Prostate gland (tissue), 2 donors: ENCODE data around the gene STK10. TPM values are rescaled to one million over a fixed set of nuclear protein-coding genes. Genes with fewer than 3 reads are reported as not detected.

ENCODE experiments used
- DNase-seq: peaks from one replicate; pipeline ENCODE4 v3.0.0-alpha.2; 2019; ENCODE audit warnings: low spot score
- H3K27ac ChIP-seq, 2 donors: fragments of 200-600 bp; sonication (generic); 2 replicates each; pipeline ENCODE4 v1.5.1; 2017 to 2019
- H3K27me3 ChIP-seq: fragments of 200-600 bp; sonication (generic); replicated peaks from 2 replicates; pipeline ENCODE4 v1.5.1; 2019; ENCODE audit not compliant: insufficient read depth
- H3K36me3 ChIP-seq, 2 donors: fragments of 200-600 bp; sonication (generic); 1 replicate in 1 of 2; 2 replicates in 1 of 2; pipeline versions ENCODE4 v1.5.1 to v1.8.1; 2017 to 2019
- H3K4me1 ChIP-seq: fragments of 200-600 bp; sonication (generic); replicated peaks from 2 replicates; pipeline ENCODE4 v1.5.1; 2019
- H3K4me3 ChIP-seq, 2 donors: fragments of 200-600 bp; sonication (generic); 2 replicates each; pipeline ENCODE4 v1.5.1; 2017 to 2019
- H3K9me3 ChIP-seq: fragments of 200-600 bp; sonication (generic); 2 replicates; pipeline ENCODE4 v1.5.1; 2017
- CTCF ChIP-seq, 4 experiments: fragments of 200-600 bp in 2 of 4; fragments of 450-650 bp in 2 of 4; sonication (generic) in 2 of 4; IDR thresholded peaks; 1 replicate in 3 of 4; 2 replicates in 1 of 4; pipeline ENCODE4 v1.5.1; 2016 to 2019; ENCODE audit warnings: antibody characterized with exemption in 4 of 4, mild to moderate bottlenecking in 2 of 4, moderate library complexity in 2 of 4
- POLR2A ChIP-seq: fragments of 450-650 bp; IDR thresholded peaks from one replicate; pipeline ENCODE4 v1.6.1; 2016; ENCODE audit warnings: antibody characterized with exemption, mild to moderate bottlenecking
- POLR2AphosphoS5 ChIP-seq: sonication (generic); formaldehyde crosslinking; IDR thresholded peaks from one replicate; pipeline ENCODE4 v1.6.1; 2017; ENCODE audit warnings: antibody characterized with exemption
- WGBS: methylation state at CpG from one replicate; pipeline ENCODE4 v1.1.5; 2018; 5-methylcytosine and 5-hydroxymethylcytosine counted together
- intact Hi-C: fragments of 100-400 bp; cut with DNase I; formaldehyde crosslinking; loops from one replicate; pipeline ENCODE4 v1.14.2; 2022
- total RNA-seq, 2 donors: library from RNA; depleted of rRNA; stranded (reverse); fragments of >200 nt; gene quantifications; one replicate each; pipeline ENCODE4 v1.1.0, GENCODE V29; 2016

The STK10 gene
- total RNA-seq, 2 donors from 2014 or later, result 4.6 to 73.3 TPM

DNA sequence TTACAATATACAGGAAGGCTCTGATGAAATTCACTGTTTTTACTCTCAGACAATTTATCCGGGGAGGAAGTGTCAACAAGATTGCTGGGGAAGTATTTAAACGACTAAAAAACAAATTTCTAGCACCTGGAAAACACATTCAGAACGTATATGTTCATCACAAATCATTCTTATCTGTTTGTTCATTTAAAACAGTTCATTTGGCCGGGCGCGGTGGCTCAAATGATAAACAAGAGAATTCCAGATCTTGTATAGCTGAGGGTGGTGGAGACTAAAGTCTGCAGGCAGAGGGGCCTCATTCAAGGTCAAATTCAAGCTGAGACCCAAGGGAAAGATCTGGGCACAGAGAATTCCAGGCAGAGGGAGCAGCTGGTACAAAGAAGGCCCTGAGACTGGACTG lies 90.0 kb downstream of the STK10 start:
- DNase-seq, result no peak
- H3K4me3 ChIP-seq, result no peak overlapping the region
- no peak overlapping the region for H3K27ac ChIP-seq
- H3K36me3 ChIP-seq, result no peaks in the 10 kb centered on the region
- no peaks in the 10 kb centered on the region for H3K9me3 ChIP-seq
- 76% methylated on average over 6 of the region's 6 CpGs for WGBS
- intact Hi-C loops, result no loop called here
- no peaks in the 10 kb centered on the region for H3K4me1 ChIP-seq
- TF ChIP-seq POLR2AphosphoS5, result no peak
- no peak for TF ChIP-seq CTCF (IDR thresholded peaks at IDR 0.05)
- no peak for TF ChIP-seq POLR2A
- no peaks in the 10 kb centered on the region for H3K27me3 ChIP-seq

DNA sequence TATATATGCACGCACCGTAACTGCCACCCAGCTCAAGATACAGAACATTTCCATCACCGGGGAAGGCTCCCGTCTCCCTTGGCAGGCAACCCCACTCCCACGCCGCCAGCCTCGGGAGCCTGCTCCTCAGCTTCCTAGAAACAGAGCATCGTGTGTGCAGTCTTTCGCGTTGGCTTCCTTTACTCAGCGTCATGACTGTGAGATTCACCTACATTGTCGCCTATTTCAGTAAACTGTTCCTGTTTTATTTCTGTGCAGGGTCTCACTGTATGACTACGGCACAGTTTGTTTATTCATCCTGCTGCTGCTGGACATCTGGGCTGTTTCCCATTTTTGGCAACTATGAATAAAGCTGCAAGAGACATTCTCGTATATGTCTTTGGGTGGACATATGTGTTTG lies 90.7 kb downstream of the STK10 start:
- Histone ChIP-seq H3K4me3 (no peak overlapping the region), H3K27ac (no peak overlapping the region), H3K9me3 (no peaks in the 10 kb centered on the region), H3K27me3 (no peaks in the 10 kb centered on the region), H3K36me3 (no peaks in the 10 kb centered on the region), H3K4me1 (no peaks in the 10 kb centered on the region)
- intact Hi-C loops, result no loop called here
- no peak for DNase-seq
- TF ChIP-seq POLR2A (no peak), POLR2AphosphoS5 (no peak)
- WGBS, result 67% methylated on average over 14 of the region's 14 CpGs

- WGBS, result 89% methylated on average over 21 of the region's 21 CpGs
Observed at GRCh38 chr5:172096207-172096940, 91.7 kb downstream of the STK10 start.

DNA sequence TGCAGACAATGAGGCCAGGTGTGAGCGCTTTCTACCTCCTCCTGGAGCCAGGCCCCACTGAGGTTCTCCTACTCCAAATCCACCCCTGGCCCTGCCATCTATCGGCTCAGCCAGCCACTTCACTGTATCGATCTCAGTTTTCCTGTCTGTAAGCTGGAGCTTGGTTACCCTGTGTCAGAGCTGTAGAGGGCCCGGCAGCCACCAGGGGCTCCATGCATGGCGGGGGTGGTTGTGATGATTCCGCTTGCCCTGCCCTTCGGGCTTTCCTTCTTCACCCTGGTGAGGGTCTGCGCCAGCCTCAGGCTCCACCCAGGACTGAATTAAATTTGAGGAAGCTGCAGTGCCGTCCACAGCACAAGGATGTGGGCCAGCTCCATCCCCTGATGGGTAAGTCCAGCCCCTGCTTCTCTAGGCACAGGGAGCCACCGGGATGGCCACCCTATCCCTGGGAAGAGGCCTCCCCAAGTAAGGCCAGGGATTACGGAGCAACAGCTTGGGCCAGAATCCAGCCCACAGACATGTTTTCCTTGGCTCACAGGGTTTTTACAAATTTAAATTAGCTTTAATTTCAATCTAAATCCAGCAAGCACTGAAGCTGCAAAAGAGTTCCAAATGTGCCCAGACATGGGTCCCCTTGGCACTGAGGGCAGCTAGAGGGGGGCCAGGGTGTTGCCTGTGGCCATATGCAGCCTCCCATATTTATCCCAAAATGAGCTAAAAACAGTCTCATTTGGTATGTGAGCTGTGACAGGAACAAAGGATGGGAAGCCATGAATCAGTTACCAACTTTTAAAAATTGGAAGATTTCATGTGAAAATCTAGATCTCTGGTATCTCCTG lies 92.4 kb downstream of the STK10 start:
- Histone ChIP-seq H3K4me1 (no peaks in the 10 kb centered on the region), H3K27me3 (no peaks in the 10 kb centered on the region), H3K4me3 (no peak overlapping the region), H3K9me3 (no peaks in the 10 kb centered on the region), H3K27ac (no peak overlapping the region), H3K36me3 (no peaks in the 10 kb centered on the region)
- 85% methylated on average over 11 of the region's 11 CpGs for WGBS
- no peak for TF ChIP-seq POLR2A
- no peak for TF ChIP-seq CTCF (IDR thresholded peaks at IDR 0.05)
- no peak for TF ChIP-seq POLR2AphosphoS5
- intact Hi-C loops, result no loop called here
- no peak for DNase-seq

More at GRCh38 chr5:172096207-172096940, 91.7 kb downstream of the STK10 start:
- H3K4me3 ChIP-seq, result no peak overlapping the region
- H3K36me3 ChIP-seq, result no peaks in the 10 kb centered on the region
- intact Hi-C loops, result no loop called here
- no peak for TF ChIP-seq POLR2A
- no peak for TF ChIP-seq CTCF (IDR thresholded peaks at IDR 0.05)
- no peak for TF ChIP-seq POLR2AphosphoS5
- no peaks in the 10 kb centered on the region for H3K27me3 ChIP-seq
- H3K9me3 ChIP-seq, result no peaks in the 10 kb centered on the region
- no peaks in the 10 kb centered on the region for H3K4me1 ChIP-seq
- no peak overlapping the region for H3K27ac ChIP-seq
- no peak for DNase-seq

DNA sequence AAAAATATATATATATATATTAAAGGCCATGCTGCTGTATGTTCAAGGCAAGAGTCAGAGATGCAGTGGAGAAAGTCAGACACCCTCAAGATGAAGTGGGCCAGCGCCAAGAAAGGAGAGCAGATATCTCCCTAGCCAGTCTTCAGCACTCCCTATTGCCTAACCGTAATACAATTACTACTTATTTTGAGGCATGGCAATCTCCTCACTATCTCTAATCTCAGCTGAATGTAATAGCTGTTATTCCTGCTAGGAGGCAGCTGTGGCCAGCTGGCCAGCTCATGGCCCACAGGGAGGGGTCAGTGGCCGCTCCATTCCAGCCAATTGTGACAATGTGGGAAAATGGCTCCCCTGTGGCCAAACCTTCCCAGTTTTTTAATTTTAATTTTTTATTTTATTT lies 94.1 kb downstream of the STK10 start:
- H3K27ac ChIP-seq, result no peak overlapping the region
- H3K4me1 ChIP-seq, result no peaks in the 10 kb centered on the region
- 85% methylated on average over 3 of the region's 3 CpGs for WGBS
- TF ChIP-seq POLR2AphosphoS5, result no peak
- no peak for TF ChIP-seq POLR2A
- no peak for TF ChIP-seq CTCF (IDR thresholded peaks at IDR 0.05)
- DNase-seq, result no peak
- no peaks in the 10 kb centered on the region for H3K36me3 ChIP-seq
- no peaks in the 10 kb centered on the region for H3K9me3 ChIP-seq
- intact Hi-C loops, result no loop called here
- H3K27me3 ChIP-seq, result no peaks in the 10 kb centered on the region
- no peak overlapping the region for H3K4me3 ChIP-seq
